IMR-90 (cell line): Measurements from ENCODE around the gene DSC3. TPM values are rescaled to one million over a fixed set of nuclear protein-coding genes. Genes with fewer than 3 reads are reported as not detected.

ENCODE experiments used
- ATAC-seq: fragments of 200-7000 bp; cut with Tn5 transposase; 2 replicates; pipeline ENCODE4 v1.9.1; 2020; ENCODE audit warnings: low read depth, mild to moderate bottlenecking, moderate library complexity
- BruUV-seq: library from RNA; stranded (reverse); fragments of 400-500 nt; replicated peaks from 2 replicates; lab custom pipeline; 2021; lab: Mats Ljungman, UMichigan
- CTCF ChIA-PET: fragments of 300-600 bp; formaldehyde crosslinking; extraction: SDS; loops from one replicate; lab custom pipeline; 2021; ENCODE audit warnings: antibody characterized with exemption; lab: Yijun Ruan, JAX
- POLR2A ChIA-PET: fragments of 300-600 bp; sonication (Branson Sonifier 250); formaldehyde crosslinking; loops from one replicate; lab custom pipeline; 2022; ENCODE audit warnings: antibody characterized with exemption; ENCODE audit not compliant: unreplicated experiment; lab: Charles Lee
- DNase-seq: peaks from one replicate; pipeline ENCODE4 v3.0.0; 2013
- H2AFZ ChIP-seq: replicated peaks from 2 replicates; pipeline ENCODE3; 2013; ENCODE audit warnings: low read length, mild to moderate bottlenecking; ENCODE audit not compliant: poor library complexity
- H2AK5ac ChIP-seq: 2 replicates; pipeline ENCODE4 v1.6.1; 2013; ENCODE audit warnings: low read depth, low read length, inconsistent platforms
- H2AK9ac ChIP-seq: replicated peaks from 2 replicates; pipeline ENCODE3; 2013; ENCODE audit warnings: mild to moderate bottlenecking, low read depth, low read length, moderate library complexity; ENCODE audit not compliant: poor library complexity
- H2BK120ac ChIP-seq: 2 replicates; pipeline ENCODE4 v1.6.1; 2013; ENCODE audit warnings: low read depth, low read length, inconsistent platforms
- H2BK15ac ChIP-seq: 3 replicates; pipeline ENCODE4 v1.6.1; 2013; ENCODE audit warnings: low read depth, low read length, inconsistent platforms
- H2BK20ac ChIP-seq: 2 replicates; pipeline ENCODE4 v1.6.1; 2013; ENCODE audit warnings: low read depth, mild to moderate bottlenecking, inconsistent platforms, low read length, moderate library complexity
- H2BK5ac ChIP-seq: 2 replicates; pipeline ENCODE4 v1.6.1; 2013; ENCODE audit warnings: mild to moderate bottlenecking, low read depth, low read length, inconsistent platforms; ENCODE audit not compliant: poor library complexity, severe bottlenecking
- H3K14ac ChIP-seq: replicated peaks from 2 replicates; pipeline ENCODE4 v1.6.1; 2013; ENCODE audit warnings: low read depth, low read length, inconsistent platforms
- H3K18ac ChIP-seq: 2 replicates; pipeline ENCODE4 v1.6.1; 2013; ENCODE audit warnings: low read depth, low read length, control low read depth
- H3K23ac ChIP-seq: 2 replicates; pipeline ENCODE4 v1.6.1; 2013; ENCODE audit warnings: low read depth, low read length, inconsistent platforms
- H3K27ac ChIP-seq: 2 replicates; pipeline ENCODE4 v1.5.1; 2013; ENCODE audit warnings: mild to moderate bottlenecking, control low read depth, low read length; ENCODE audit not compliant: insufficient read depth
- H3K27me3 ChIP-seq: 2 replicates; pipeline ENCODE4 v1.6.1; 2013; ENCODE audit warnings: low read length; ENCODE audit not compliant: control insufficient read depth, insufficient read depth
- H3K36me3 ChIP-seq: 2 replicates; pipeline ENCODE4 v1.6.1; 2013; ENCODE audit warnings: low read length, mixed read lengths; ENCODE audit not compliant: control insufficient read depth, insufficient read depth
- H3K4ac ChIP-seq: 2 replicates; pipeline ENCODE4 v1.6.1; 2013; ENCODE audit warnings: low read depth, low read length, inconsistent platforms
- H3K4me1 ChIP-seq: 2 replicates; pipeline ENCODE4 v1.6.1; 2013; ENCODE audit warnings: low read length, mixed read lengths; ENCODE audit not compliant: control insufficient read depth, insufficient read depth
- H3K4me2 ChIP-seq: 2 replicates; pipeline ENCODE4 v1.6.1; 2013; ENCODE audit warnings: low read depth, mild to moderate bottlenecking, control low read depth, low read length, moderate library complexity
- H3K4me3 ChIP-seq: 2 replicates; pipeline ENCODE4 v1.5.1; 2013; ENCODE audit warnings: low read depth, mild to moderate bottlenecking, control low read depth, low read length, moderate library complexity; ENCODE audit not compliant: insufficient read depth
- H3K56ac ChIP-seq: 2 replicates; pipeline ENCODE4 v1.6.1; 2013; ENCODE audit warnings: low read length, inconsistent platforms; ENCODE audit not compliant: insufficient read depth; ENCODE audit errors: extremely low read depth
- H3K79me1 ChIP-seq, 2 experiments: 2 replicates each; pipeline ENCODE4 v1.6.1; 2013; ENCODE audit warnings: low read length in 2 of 2, inconsistent platforms in 1 of 2, low read depth in 1 of 2
- H3K9ac ChIP-seq: 2 replicates; pipeline ENCODE4 v1.6.1; 2013; ENCODE audit warnings: low read depth, low read length, control low read depth
- H3K9me1 ChIP-seq: 2 replicates; pipeline ENCODE4 v1.6.1; 2013; ENCODE audit warnings: low read length, inconsistent platforms; ENCODE audit not compliant: insufficient read depth
- H3K9me3 ChIP-seq: 2 replicates; pipeline ENCODE4 v1.6.1; 2013; ENCODE audit warnings: low read length; ENCODE audit not compliant: control insufficient read depth, insufficient read depth
- H4K20me1 ChIP-seq: 2 replicates; pipeline ENCODE4 v1.6.1; 2013; ENCODE audit warnings: low read length, inconsistent platforms; ENCODE audit not compliant: insufficient read depth
- H4K5ac ChIP-seq: 2 replicates; pipeline ENCODE4 v1.6.1; 2013; ENCODE audit warnings: mild to moderate bottlenecking, low read depth, low read length, control low read depth
- H4K8ac ChIP-seq, 2 experiments: 2 replicates each; pipeline ENCODE4 v1.6.1; 2013; ENCODE audit warnings: low read depth in 2 of 2, low read length in 2 of 2, control low read depth in 1 of 2, inconsistent platforms in 1 of 2
- H4K91ac ChIP-seq: 2 replicates; pipeline ENCODE4 v1.6.1; 2013; ENCODE audit warnings: low read depth, low read length, inconsistent platforms; ENCODE audit not compliant: insufficient read depth
- MAFK ChIP-seq: IDR thresholded peaks from 2 replicates; pipeline ENCODE4 v1.6.1; 2012; ENCODE audit warnings: low read depth, low read length, improper control_type of control experiment
- POLR2A ChIP-seq: IDR thresholded peaks from 2 replicates; pipeline ENCODE4 v1.6.1; 2012; ENCODE audit warnings: mild to moderate bottlenecking, low read depth, low read length
- whole genome bisulfite sequencing, 2 experiments: methylation state at CpG; one replicate each; pipeline versions ENCODE4 v1.1.5 to v1.1.7; 2013; ENCODE audit warnings: missing lambda C conversion rate in 2 of 2; ENCODE audit not compliant: insufficient read length in 1 of 2; ENCODE audit errors: extremely low coverage in 2 of 2; 5-methylcytosine and 5-hydroxymethylcytosine counted together
- dilution Hi-C: fragments of 300-500 bp; cut with HindIII; formaldehyde crosslinking; loops from one replicate; pipeline ENCODE4 v1.14.3; 2018; ENCODE audit warnings: low sequenced_read_pairs; ENCODE audit not compliant: unreplicated experiment
- in situ Hi-C: fragments of 300-500 bp; cut with MboI; formaldehyde crosslinking; loops from 3 replicates; pipeline ENCODE4 v1.14.3; 2019; ENCODE audit warnings: low sequenced_read_pairs, inconsistent platforms, mixed read lengths
- intact Hi-C: fragments of 100-400 bp; cut with micrococcal nuclease; formaldehyde crosslinking; loops from 2 replicates; pipeline ENCODE4 v1.10.0; 2022
- polyA plus RNA-seq, 3 experiments: library from polyadenylated mRNA; depleted of rRNA; stranded (reverse); fragments of >200 nt; gene quantifications; 2 replicates each; pipeline ENCODE4 v1.2.3, GENCODE V29; 2012; ENCODE audit warnings: low replicate concordance in 1 of 3
- total RNA-seq: library from RNA; depleted of rRNA; stranded (reverse); fragments of >200 nt; gene quantifications from 2 replicates; pipeline ENCODE4 v1.2.3, GENCODE V29; 2012

Gene DSC3
- total and polyA plus RNA-seq, 2 of the 4 experiments (the other 2 are of a cell fraction), result under 0.01 to 0.09 TPM

GRCh38 chr18:30988440-30988839, 54.1 kb downstream of the DSC3 start:
- no peak for TF ChIP-seq MAFK
- no peak for TF ChIP-seq POLR2A
- Histone ChIP-seq H3K79me1 (no peaks in the 10 kb centered on the region), H3K56ac (no peak overlapping the region), H3K4me2 (no peak overlapping the region), H3K9me1 (no peaks in the 10 kb centered on the region), H3K27me3 (no peaks in the 10 kb centered on the region), H3K36me3 (no peaks in the 10 kb centered on the region), H3K4me3 (no peak overlapping the region), H4K8ac (no peak overlapping the region), H3K9ac (no peak overlapping the region), H2BK15ac (no peak overlapping the region), H2AK5ac (no peak overlapping the region), H3K14ac (no peak overlapping the region), H3K4me1 (no peaks in the 10 kb centered on the region), H3K4ac (no peak overlapping the region), H4K91ac (no peak overlapping the region), H2BK5ac (no peak overlapping the region), H4K20me1 (no peaks in the 10 kb centered on the region), H3K9me3 (no peaks in the 10 kb centered on the region), H3K27ac (no peak overlapping the region), H3K23ac (no peak overlapping the region), H4K5ac (no peak overlapping the region), H2BK20ac (no peak overlapping the region), H3K18ac (no peak overlapping the region), H2BK120ac (no peak overlapping the region), H2AFZ (no peak overlapping the region), H2AK9ac (no peak overlapping the region)
- BruUV-seq, result no TSS peak
- ChIA-PET CTCF (no interaction called here), POLR2A (no interaction called here)
- in situ Hi-C loops, result no loop called here
- ATAC-seq (no peak), DNase-seq (no peak)
- WGBS, 2 experiments, result no CpG with 5 or more reads among the region's 4 CpGs
- intact Hi-C loops, result no loop called here
- dilution Hi-C loops, result no loop called here
